Measurements from ENCODE around the gene SRCIN1. TPM values are rescaled to one million over a fixed set of nuclear protein-coding genes. Genes with fewer than 3 reads are reported as not detected.
"Not testable (repeated sequence)": the region's sequence is repeated elsewhere in the genome, so short reads cannot be mapped to it uniquely, and the experiment has no call there.

The SRCIN1 gene
- total RNA-seq, 1 donor from 2014 or later, result 0.14 TPM

- intact Hi-C loops (cut with micrococcal nuclease), result loop anchor here (10.0 kb wide), 1 partner anchor 184 kb away; the partner anchor contains the start of gene CISD3
Observed at GRCh38 chr17:38551121-38551520, 54.6 kb downstream of the SRCIN1 start.

GRCh38 chr17:38550661-38551060, 55.1 kb downstream of the SRCIN1 start:
- intact Hi-C loops (cut with micrococcal nuclease), result loop anchor here (10.0 kb wide), 1 partner anchor 184 kb away; the partner anchor contains the start of gene CISD3

GRCh38 chr17:38549285-38549684, 56.5 kb downstream of the SRCIN1 start:
- intact Hi-C loops (cut with micrococcal nuclease), result no loop called here

GRCh38 chr17:38547444-38547843, 58.3 kb downstream of the SRCIN1 start:
- intact Hi-C loops (cut with micrococcal nuclease), result no loop called here

GRCh38 chr17:38546396-38546795, 59.4 kb downstream of the SRCIN1 start:
- intact Hi-C loops (cut with micrococcal nuclease), result no loop called here

GRCh38 chr17:38545531-38546225, 60.1 kb downstream of the SRCIN1 start:
- intact Hi-C loops (cut with micrococcal nuclease), result no loop called here

GRCh38 chr17:38544839-38545209, 60.9 kb downstream of the SRCIN1 start:
- intact Hi-C loops (cut with micrococcal nuclease), result no loop called here

- intact Hi-C loops (cut with micrococcal nuclease), result no loop called here
Observed at GRCh38 chr17:38544175-38544838, 61.4 kb downstream of the SRCIN1 start.

GRCh38 chr17:38543403-38544174, 62.2 kb downstream of the SRCIN1 start:
- intact Hi-C loops (cut with micrococcal nuclease), result no loop called here

GRCh38 chr17:38542286-38542685, 63.5 kb downstream of the SRCIN1 start:
- intact Hi-C loops (cut with micrococcal nuclease), result no loop called here

GRCh38 chr17:38541281-38541680, 64.5 kb downstream of the SRCIN1 start:
- intact Hi-C loops (cut with micrococcal nuclease), result no loop called here

- intact Hi-C loops (cut with micrococcal nuclease), result no loop called here
Observed at GRCh38 chr17:38540514-38541045, 65.2 kb downstream of the SRCIN1 start.

- intact Hi-C loops (cut with micrococcal nuclease), result no loop called here
Observed at GRCh38 chr17:38539386-38539785, 66.4 kb downstream of the SRCIN1 start.

GRCh38 chr17:38538906-38539305, 66.8 kb downstream of the SRCIN1 start:
- intact Hi-C loops (cut with micrococcal nuclease), result no loop called here

- intact Hi-C loops (cut with micrococcal nuclease), result no loop called here
Observed at GRCh38 chr17:38536661-38537060, 69.1 kb downstream of the SRCIN1 start.

- intact Hi-C loops (cut with micrococcal nuclease), result no loop called here
Observed at GRCh38 chr17:38535886-38536285, 69.9 kb downstream of the SRCIN1 start.

GRCh38 chr17:38534498-38534885, 71.3 kb downstream of the SRCIN1 start:
- intact Hi-C loops (cut with micrococcal nuclease), result no loop called here

- intact Hi-C loops (cut with micrococcal nuclease), result no loop called here
Observed at GRCh38 chr17:38533866-38534497, 71.8 kb downstream of the SRCIN1 start.

- intact Hi-C loops (cut with micrococcal nuclease), result no loop called here
Observed at GRCh38 chr17:38533241-38533640, 72.5 kb downstream of the SRCIN1 start.

GRCh38 chr17:38532451-38532850, 73.3 kb downstream of the SRCIN1 start:
- intact Hi-C loops (cut with micrococcal nuclease), result no loop called here

GRCh38 chr17:38531761-38532160, 74.0 kb downstream of the SRCIN1 start:
- intact Hi-C loops (cut with micrococcal nuclease), result not testable (repeated sequence)
